Measurements from ENCODE around the gene CELF4.

GRCh38 chr18:37381554-37381953 lies 184.0 kb downstream of the CELF4 start:
- no peak for TF ChIP-seq CTCF (IDR thresholded peaks at IDR 0.05)
- no peak for TF ChIP-seq POLR2A (IDR thresholded peaks at IDR 0.05)

All from body of pancreas (tissue), 4 donors.